Sigmoid colon (tissue), 3 donors: ENCODE data around the gene SLC16A12.

Experiments
- CTCF ChIP-seq, 4 experiments: fragments of 450-650 bp in 3 of 4; fragments of 200-600 bp in 1 of 4; IDR thresholded peaks; one replicate each; pipeline ENCODE4 v1.5.1; 2016 to 2019; ENCODE audit warnings: antibody characterized with exemption in 4 of 4, mild to moderate bottlenecking in 3 of 4, moderate library complexity in 2 of 4
- POLR2A ChIP-seq, 2 donors: fragments of 450-650 bp; IDR thresholded peaks; one replicate each; pipeline ENCODE4 v1.6.1; 2016; ENCODE audit warnings: antibody characterized with exemption in 2 of 2, mild to moderate bottlenecking in 2 of 2, moderate library complexity in 2 of 2

- TF ChIP-seq CTCF (IDR thresholded peaks at IDR 0.05) (no peak), POLR2A (IDR thresholded peaks at IDR 0.05) (no peak)
Measured at GRCh38 chr10:89535171-89536012, at the start of gene SLC16A12.
